Embryonic facial prominence (tissue), 1 donor: ENCODE results near the gene NFYB.
"Not testable (repeated sequence)": the region's sequence is repeated elsewhere in the genome, so short reads cannot be mapped to it uniquely, and the experiment has no call there.

Experiments
- DNase-seq: peaks from one replicate; pipeline ENCODE4 v3.0.0-alpha.2; 2016; ENCODE audit errors: extremely low spot score

The NFYB gene

GRCh38 chr12:104115587-104115975 is 22.4 kb downstream of the NFYB start:
- DNase-seq, result no peak

GRCh38 chr12:104114834-104115586 is 23.0 kb downstream of the NFYB start:
- not testable (repeated sequence) for DNase-seq

GRCh38 chr12:104109446-104110271 is 28.4 kb downstream of the NFYB start:
- DNase-seq, result no peak

GRCh38 chr12:104108755-104109445 is 29.1 kb downstream of the NFYB start:
- DNase-seq, result peak; percentile 58

GRCh38 chr12:104106965-104107364 is 31.0 kb downstream of the NFYB start:
- DNase-seq, result no peak

GRCh38 chr12:104105461-104105860 is 32.5 kb downstream of the NFYB start:
- DNase-seq, result no peak

- DNase-seq, result no peak
Measured at GRCh38 chr12:104097954-104098353, 40.1 kb downstream of the NFYB start.

GRCh38 chr12:104095289-104095688 is 42.7 kb downstream of the NFYB start:
- no peak for DNase-seq

- no peak for DNase-seq
Measured at GRCh38 chr12:104094284-104094683, 43.7 kb downstream of the NFYB start.

GRCh38 chr12:104091136-104091535 is 46.9 kb downstream of the NFYB start:
- no peak for DNase-seq

- no peak for DNase-seq
Measured at GRCh38 chr12:104090685-104091084, 47.3 kb downstream of the NFYB start.

- DNase-seq, result no peak
Measured at GRCh38 chr12:104083769-104084475, 54.1 kb downstream of the NFYB start.

GRCh38 chr12:104080764-104081163 is 57.2 kb downstream of the NFYB start:
- DNase-seq, result no peak

GRCh38 chr12:104079024-104079423 is 59.0 kb downstream of the NFYB start:
- no peak for DNase-seq

GRCh38 chr12:104073699-104074098 is 64.3 kb downstream of the NFYB start:
- no peak for DNase-seq

- no peak for DNase-seq
Measured at GRCh38 chr12:104072099-104072498, 65.9 kb downstream of the NFYB start.
